ENCODE results near the gene PAK1. TPM values are rescaled to one million over a fixed set of nuclear protein-coding genes. Genes with fewer than 3 reads are reported as not detected.
"Not testable (repeated sequence)": the region's sequence is repeated elsewhere in the genome, so short reads cannot be mapped to it uniquely, and the experiment has no call there.

PAK1 gene
- total RNA-seq, 2 donors from 2014 or later = 40.8 to 56.8 TPM

DNA sequence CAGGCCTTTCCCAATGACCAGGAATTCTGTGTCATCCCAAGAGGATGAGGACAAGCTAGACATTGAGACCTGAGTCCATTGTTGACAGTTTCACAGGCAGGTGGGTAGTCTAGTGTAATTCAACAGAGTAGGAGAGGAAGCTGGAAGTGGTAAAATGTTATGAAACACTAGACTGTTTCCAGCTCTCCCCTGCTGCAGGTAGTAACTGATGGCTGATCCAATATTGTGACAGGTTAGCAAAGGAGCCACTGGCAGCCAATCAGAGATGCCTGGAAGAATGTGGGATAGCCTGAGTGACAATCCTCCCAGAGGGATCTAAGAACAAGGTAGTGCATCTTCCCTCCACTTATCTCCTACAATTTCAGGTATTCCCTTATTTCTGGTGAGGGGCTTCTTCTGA lies 161.8 kb downstream of the PAK1 start:
- no peaks in the 10 kb centered on the region for H3K36me3 Mint-ChIP-seq (ENCODE audit: insufficient read depth in 2 of 2)
- H3K4me3 Mint-ChIP-seq = no peak overlapping the region
- no peak overlapping the region for H3K27ac Mint-ChIP-seq
- no peak for DNase-seq
- peaks cover 7% of the 10 kb centered on the region for H3K27me3 Mint-ChIP-seq (ENCODE audit: low read depth)
- H3K9me3 Mint-ChIP-seq = peaks cover 0 to 2% of the 10 kb centered on the region in 2 donors
- H3K4me1 Mint-ChIP-seq (ENCODE audit: low read depth) = peaks cover 13% of the 10 kb centered on the region
- no peak for ATAC-seq (replicated peaks in 1 of 2)

GRCh38 chr11:77311701-77312100 lies 162.2 kb downstream of the PAK1 start:
- Mint-ChIP-seq H3K4me1 (ENCODE audit: low read depth) (peaks cover 13% of the 10 kb centered on the region), H3K27me3 (ENCODE audit: low read depth) (peaks cover 7% of the 10 kb centered on the region), H3K36me3 (ENCODE audit: insufficient read depth in 2 of 2) (no peaks in the 10 kb centered on the region), H3K9me3 (peaks cover 0 to 2% of the 10 kb centered on the region in 2 donors), H3K4me3 (no peak overlapping the region), H3K27ac (no peak overlapping the region)
- no peak for ATAC-seq (replicated peaks in 1 of 2)
- no peak for DNase-seq

GRCh38 chr11:77310721-77311120 lies 163.2 kb downstream of the PAK1 start:
- H3K4me1 Mint-ChIP-seq (ENCODE audit: low read depth) = peaks cover 13% of the 10 kb centered on the region
- no peak overlapping the region for H3K27ac Mint-ChIP-seq
- no peaks in the 10 kb centered on the region for H3K36me3 Mint-ChIP-seq (ENCODE audit: insufficient read depth in 2 of 2)
- H3K27me3 Mint-ChIP-seq (ENCODE audit: low read depth) = peaks cover 7% of the 10 kb centered on the region
- DNase-seq = no peak
- no peak overlapping the region for H3K4me3 Mint-ChIP-seq
- peaks cover 0 to 2% of the 10 kb centered on the region in 2 donors for H3K9me3 Mint-ChIP-seq
- no peak for ATAC-seq (replicated peaks in 1 of 2)

- DNase-seq (no peak), ATAC-seq (replicated peaks in 1 of 2) (no peak)
- H3K27ac Mint-ChIP-seq = no peak overlapping the region
- peaks cover 0 to 2% of the 10 kb centered on the region in 2 donors for H3K9me3 Mint-ChIP-seq
- peaks cover 7% of the 10 kb centered on the region for H3K27me3 Mint-ChIP-seq (ENCODE audit: low read depth)
- no peaks in the 10 kb centered on the region for H3K36me3 Mint-ChIP-seq (ENCODE audit: insufficient read depth in 2 of 2)
- H3K4me3 Mint-ChIP-seq = no peak overlapping the region
- H3K4me1 Mint-ChIP-seq (ENCODE audit: low read depth) = peaks cover 13% of the 10 kb centered on the region
Measured at GRCh38 chr11:77309401-77310085, 164.4 kb downstream of the PAK1 start.

- peaks cover 7% of the 10 kb centered on the region for H3K27me3 Mint-ChIP-seq (ENCODE audit: low read depth)
- DNase-seq (no peak), ATAC-seq (replicated peaks in 1 of 2) (peak; percentile 30 to 57)
- peaks cover 0 to 2% of the 10 kb centered on the region in 2 donors for H3K9me3 Mint-ChIP-seq
- H3K4me3 Mint-ChIP-seq = no peak overlapping the region
- H3K27ac Mint-ChIP-seq = no peak overlapping the region
- H3K36me3 Mint-ChIP-seq (ENCODE audit: insufficient read depth in 2 of 2) = no peaks in the 10 kb centered on the region
- H3K4me1 Mint-ChIP-seq (ENCODE audit: low read depth) = peaks cover 13% of the 10 kb centered on the region
Measured at GRCh38 chr11:77308838-77309237, 165.1 kb downstream of the PAK1 start.

DNA sequence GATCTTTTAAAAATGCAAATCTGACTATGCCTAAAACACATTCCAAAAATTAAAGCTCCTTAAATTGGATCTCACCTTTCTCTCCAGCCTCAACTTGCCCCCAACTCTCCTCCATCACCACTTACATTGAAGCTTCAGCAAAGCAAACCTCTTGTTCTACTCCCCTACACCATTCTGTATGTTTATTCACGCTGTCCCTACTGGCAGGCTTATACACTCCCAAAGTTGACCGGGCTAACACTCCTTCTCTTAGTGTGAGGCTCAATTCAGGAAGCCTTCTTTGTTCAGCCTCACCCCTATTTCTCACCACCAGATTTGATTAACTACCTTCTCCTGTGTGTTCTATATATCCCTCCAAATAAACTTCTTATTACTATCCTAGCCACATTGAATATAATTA lies 170.6 kb downstream of the PAK1 start:
- peaks cover 0 to 3% of the 10 kb centered on the region in 2 donors for H3K9me3 Mint-ChIP-seq
- peaks cover 9% of the 10 kb centered on the region for H3K4me1 Mint-ChIP-seq (ENCODE audit: low read depth)
- DNase-seq (no peak), ATAC-seq (replicated peaks in 1 of 2) (no peak)
- H3K27me3 Mint-ChIP-seq (ENCODE audit: low read depth) = no peaks in the 10 kb centered on the region
- no peak overlapping the region for H3K4me3 Mint-ChIP-seq
- H3K36me3 Mint-ChIP-seq (ENCODE audit: insufficient read depth in 2 of 2) = no peaks in the 10 kb centered on the region
- no peak overlapping the region for H3K27ac Mint-ChIP-seq

- Mint-ChIP-seq H3K9me3 (peaks cover 0 to 3% of the 10 kb centered on the region in 2 donors), H3K27ac (no peak overlapping the region), H3K4me3 (no peak overlapping the region), H3K4me1 (ENCODE audit: low read depth) (peaks cover 9% of the 10 kb centered on the region), H3K36me3 (ENCODE audit: insufficient read depth in 2 of 2) (no peaks in the 10 kb centered on the region), H3K27me3 (ENCODE audit: low read depth) (no peaks in the 10 kb centered on the region)
- ATAC-seq (replicated peaks in 1 of 2) = no peak
- DNase-seq = no peak
Measured at GRCh38 chr11:77302752-77303151, 171.1 kb downstream of the PAK1 start.

DNA sequence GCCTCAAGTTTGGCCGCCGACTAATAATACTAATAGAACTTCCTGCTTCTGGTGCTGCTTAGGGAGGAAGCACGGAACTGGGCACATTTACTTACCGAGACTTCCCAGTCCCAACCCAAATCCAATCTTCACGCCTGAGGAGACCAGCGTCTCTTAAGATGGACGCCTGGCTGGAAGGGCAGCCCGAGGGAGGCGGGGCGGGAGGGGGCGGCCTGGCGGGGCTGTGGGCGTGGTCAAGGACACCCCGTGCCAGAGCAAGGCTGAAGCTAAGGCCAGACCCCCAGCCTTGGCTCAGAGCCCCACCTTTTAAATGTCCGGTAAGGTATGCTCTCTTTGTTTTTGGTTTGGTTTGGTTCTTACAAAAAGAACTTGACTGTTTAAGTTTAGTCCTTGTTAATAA lies 172.4 kb downstream of the PAK1 start, which contains the start of gene GDPD4:
GDPD4 (minus strand) TSS at position 177 of the 400 bp plus-strand sequence. CDS start 16,549 bp downstream, outside the sequence.
- H3K4me3 Mint-ChIP-seq = no peak within 1 kb of the TSS

DNA sequence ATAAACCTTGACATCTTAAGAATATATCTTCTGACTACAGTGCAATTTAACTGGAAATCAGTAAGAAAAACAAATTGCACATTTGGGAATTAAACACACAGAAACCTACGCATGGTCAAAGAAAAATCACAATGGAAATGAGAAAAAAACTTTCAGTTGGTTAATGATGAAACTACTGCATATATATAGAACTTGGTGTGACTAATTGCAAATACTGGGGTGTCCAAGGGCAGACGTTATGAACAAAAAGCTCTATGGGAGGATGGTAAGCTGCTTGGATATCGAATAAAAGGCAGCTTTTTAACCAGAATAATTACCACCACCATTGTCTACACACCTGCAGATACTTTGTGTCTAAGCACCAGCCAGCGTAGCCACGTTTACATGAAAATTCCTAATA lies 173.2 kb downstream of the PAK1 start:
- Mint-ChIP-seq H3K36me3 (ENCODE audit: insufficient read depth in 2 of 2) (no peaks in the 10 kb centered on the region), H3K4me1 (ENCODE audit: low read depth) (peaks cover 9% of the 10 kb centered on the region), H3K27ac (no peak overlapping the region), H3K9me3 (peaks cover 0 to 3% of the 10 kb centered on the region in 2 donors), H3K4me3 (no peak overlapping the region), H3K27me3 (ENCODE audit: low read depth) (no peaks in the 10 kb centered on the region)
- ATAC-seq (replicated peaks in 1 of 2) (no peak), DNase-seq (no peak)

More for the DNA sequence above, 172.4 kb downstream of the PAK1 start, which contains the start of gene GDPD4:
- Mint-ChIP-seq H3K9me3 (peaks cover 0 to 3% of the 10 kb centered on the region in 2 donors), H3K36me3 (ENCODE audit: insufficient read depth in 2 of 2) (no peaks in the 10 kb centered on the region), H3K4me1 (ENCODE audit: low read depth) (peaks cover 9% of the 10 kb centered on the region), H3K27ac (no peak within 1 kb of the TSS), H3K27me3 (ENCODE audit: low read depth) (no peaks in the 10 kb centered on the region)
- no peak for DNase-seq
- ATAC-seq (replicated peaks in 1 of 2) = no peak

DNA sequence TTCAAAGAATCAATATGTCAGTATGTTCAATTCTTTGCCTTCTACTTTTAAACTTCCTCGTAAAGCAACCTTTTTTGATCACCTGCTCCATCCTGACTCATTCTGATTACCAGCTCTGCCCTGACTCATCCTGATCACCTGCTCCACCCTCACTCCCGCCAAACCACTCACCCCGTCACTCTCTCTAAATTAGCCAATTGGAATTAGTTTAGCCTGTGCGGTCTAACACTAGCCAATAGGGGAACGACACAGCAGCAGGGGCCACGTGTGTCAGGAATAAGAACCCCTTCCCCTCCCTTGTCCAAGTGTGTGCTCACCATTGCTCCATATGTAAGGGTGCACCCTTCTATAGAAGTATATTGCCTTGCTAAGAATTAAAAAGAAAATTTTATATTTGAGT lies 173.9 kb downstream of the PAK1 start:
- DNase-seq = peak in 1 of 2 donors; percentile 29
- not testable (repeated sequence) for H3K4me1 Mint-ChIP-seq (ENCODE audit: low read depth)
- ATAC-seq (replicated peaks in 1 of 2) = peak; percentile 62 to 71

DNA sequence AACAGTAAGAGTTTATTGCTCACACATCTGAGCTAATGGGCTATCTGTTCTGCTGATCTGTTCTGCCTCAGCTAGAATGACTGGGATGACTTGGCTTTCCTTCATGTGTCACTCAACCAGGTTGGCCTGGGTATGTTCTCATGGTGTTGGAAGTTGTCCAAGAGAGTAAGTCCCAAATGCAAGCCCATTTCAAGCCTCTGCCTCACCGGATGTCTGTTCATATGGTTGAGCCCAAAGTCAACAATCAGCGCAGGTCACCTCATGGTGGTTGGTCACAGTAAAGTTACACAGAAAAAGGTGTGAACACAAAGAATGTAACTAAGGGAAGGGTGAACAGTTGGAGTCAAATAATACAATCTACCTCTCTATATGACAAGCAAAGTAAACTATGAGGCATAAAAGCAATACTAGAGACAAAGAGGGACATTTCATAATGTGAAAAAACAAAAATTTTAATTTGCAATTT lies 174.3 kb downstream of the PAK1 start:
- Mint-ChIP-seq H3K4me3 (no peak overlapping the region), H3K36me3 (ENCODE audit: insufficient read depth in 2 of 2) (no peaks in the 10 kb centered on the region), H3K9me3 (peaks cover 0 to 3% of the 10 kb centered on the region in 2 donors), H3K4me1 (ENCODE audit: low read depth) (peaks cover 10% of the 10 kb centered on the region), H3K27me3 (ENCODE audit: low read depth) (no peaks in the 10 kb centered on the region), H3K27ac (no peak overlapping the region)
- DNase-seq = no peak
- peak; percentile 7 to 33 for ATAC-seq (replicated peaks in 1 of 2)

More for the DNA sequence above, 173.9 kb downstream of the PAK1 start:
- not testable (repeated sequence) for H3K36me3 Mint-ChIP-seq (ENCODE audit: insufficient read depth in 2 of 2); H3K27ac Mint-ChIP-seq; H3K27me3 Mint-ChIP-seq (ENCODE audit: low read depth); H3K9me3 Mint-ChIP-seq; H3K4me3 Mint-ChIP-seq

- H3K27ac Mint-ChIP-seq = no peak overlapping the region
Measured at GRCh38 chr11:77294040-77294439, 179.9 kb downstream of the PAK1 start.

DNA sequence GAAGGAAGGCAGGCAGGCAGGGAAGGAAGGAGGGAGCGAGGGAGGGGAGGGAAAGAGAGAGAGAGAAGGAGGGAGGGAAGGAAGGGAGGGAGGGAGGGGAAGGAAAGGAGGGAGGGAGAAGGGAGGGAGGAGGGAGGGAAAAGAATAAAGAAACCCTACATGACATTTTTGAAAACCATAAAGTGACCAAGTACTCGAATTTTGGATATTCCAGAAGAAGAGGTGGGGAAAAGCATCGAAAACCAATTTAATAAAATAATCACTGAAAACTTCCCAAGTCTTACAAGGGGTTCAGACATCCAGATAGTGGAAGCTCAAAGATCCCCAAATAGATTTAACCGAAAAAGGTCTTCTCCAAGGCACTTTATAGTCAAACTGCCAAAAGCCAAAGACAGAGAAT lies 184.2 kb downstream of the PAK1 start:
- no peak for ATAC-seq (replicated peaks in 1 of 2)
- no peak for DNase-seq
- Mint-ChIP-seq H3K4me1 (ENCODE audit: low read depth) (peaks cover 4% of the 10 kb centered on the region), H3K36me3 (ENCODE audit: insufficient read depth in 2 of 2) (no peaks in the 10 kb centered on the region), H3K27ac (no peak overlapping the region), H3K4me3 (no peak overlapping the region), H3K9me3 (no peaks in the 10 kb centered on the region), H3K27me3 (ENCODE audit: low read depth) (peaks cover 36% of the 10 kb centered on the region)

More at GRCh38 chr11:77294040-77294439, 179.9 kb downstream of the PAK1 start:
- H3K36me3 Mint-ChIP-seq (ENCODE audit: insufficient read depth in 2 of 2) = no peaks in the 10 kb centered on the region
- ATAC-seq (replicated peaks in 1 of 2) (no peak), DNase-seq (no peak)
- no peak overlapping the region for H3K4me3 Mint-ChIP-seq
- H3K27me3 Mint-ChIP-seq (ENCODE audit: low read depth) = peaks cover 36% of the 10 kb centered on the region
- H3K9me3 Mint-ChIP-seq = no peaks in the 10 kb centered on the region
- peaks cover 4% of the 10 kb centered on the region for H3K4me1 Mint-ChIP-seq (ENCODE audit: low read depth)
